HCT116 (cell line): ENCODE results near the gene HSD3B2. TPM values are rescaled to one million over a fixed set of nuclear protein-coding genes. Genes with fewer than 3 reads are reported as not detected.

Source experiments
- ATAC-seq: fragments of 200-7000 bp; cut with Tn5 transposase; 2 replicates; pipeline ENCODE4 v1.9.1; 2020; ENCODE audit warnings: mild to moderate bottlenecking, moderate library complexity
- BruUV-seq: library from RNA; stranded (reverse); fragments of 400-500 nt; replicated peaks from 2 replicates; lab custom pipeline; 2021; lab: Mats Ljungman, UMichigan
- CTCF ChIA-PET: fragments of 300-600 bp; sonication (Branson Sonifier 250); formaldehyde crosslinking; loops from one replicate; lab custom pipeline; 2021; ENCODE audit warnings: antibody characterized with exemption; lab: Charles Lee
- POLR2A ChIA-PET: fragments of 300-600, 350-600 bp; sonication (Branson Sonifier 250); formaldehyde crosslinking; loops from one replicate; lab custom pipeline; 2021; ENCODE audit warnings: antibody characterized with exemption; lab: Charles Lee
- RAD21 ChIA-PET, 2 experiments: fragments of 300-600 bp; sonication (Branson Sonifier 250); formaldehyde crosslinking; loops; one replicate each; lab custom pipeline; 2023; ENCODE audit warnings: low total read pairs in 2 of 2; ENCODE audit not compliant: uncharacterized antibody in 2 of 2, unreplicated experiment in 2 of 2, low non-redundant PET in 1 of 2; lab: Charles Lee
- DNase-seq: peaks from one replicate; pipeline ENCODE4 v3.0.0-alpha.2; 2010; ENCODE audit warnings: low read depth, low spot score
- H2AFZ ChIP-seq: fragments of 200-600 bp; shearing (Covaris generic), sonication (generic); 2 replicates; pipeline ENCODE4 v1.6.1; 2017; ENCODE audit warnings: low read depth, mixed run types, mixed read lengths, antibody characterized with exemption, low read length; ENCODE audit not compliant: poor library complexity, severe bottlenecking
- H3K27ac ChIP-seq: 2 replicates; pipeline ENCODE4 v1.5.1; 2012; ENCODE audit warnings: low read depth, low read length
- H3K27me3 ChIP-seq: fragments of 200-600 bp; sonication (generic); 2 replicates; pipeline ENCODE4 v1.6.1; 2016; ENCODE audit warnings: mixed run types, low read length, mixed read lengths; ENCODE audit not compliant: insufficient read depth
- H3K36me3 ChIP-seq, 2 experiments: fragments of 200-500 bp in 1 of 2; fragments of 200-600 bp in 1 of 2; sonication (Bioruptor generic) in 1 of 2; sonication (generic) in 1 of 2; 2 replicates each; pipeline versions ENCODE4 v1.5.1 to v1.6.1; 2014 to 2016; ENCODE audit warnings: low read length in 2 of 2, inconsistent platforms in 1 of 2, mixed read lengths in 1 of 2, mixed run types in 1 of 2; ENCODE audit not compliant: insufficient read depth in 2 of 2, control insufficient read depth in 1 of 2
- H3K4me1 ChIP-seq, 2 experiments: fragments of 200-600 bp in 1 of 2; sonication (generic) in 1 of 2; 2 replicates each; pipeline versions ENCODE4 v1.5.1 to v1.6.1; 2012 to 2017; ENCODE audit warnings: low read length in 2 of 2, inconsistent platforms in 1 of 2, mild to moderate bottlenecking in 1 of 2, mixed read lengths in 1 of 2, mixed run types in 1 of 2, moderate library complexity in 1 of 2; ENCODE audit not compliant: insufficient read depth in 2 of 2, control insufficient read depth in 1 of 2
- H3K4me2 ChIP-seq: fragments of 200-600 bp; sonication (generic); 2 replicates; pipeline ENCODE4 v1.6.1; 2017; ENCODE audit warnings: mixed run types, low read length, mixed read lengths
- H3K4me3 ChIP-seq, 2 experiments: fragments of 200-600 bp in 1 of 2; sonication (generic) in 1 of 2; replicated peaks in 1 of 2; 2 replicates each; pipeline ENCODE4 v1.5.1; 2011 to 2016; ENCODE audit warnings: low read length in 2 of 2, control low read depth in 1 of 2, low read depth in 1 of 2, mild to moderate bottlenecking in 1 of 2, mixed read lengths in 1 of 2, mixed run types in 1 of 2
- H3K79me2 ChIP-seq: fragments of 200-600 bp; sonication (generic); 2 replicates; pipeline ENCODE4 v1.6.1; 2017; ENCODE audit warnings: mild to moderate bottlenecking, mixed run types, low read length, moderate library complexity, mixed read lengths; ENCODE audit not compliant: insufficient read depth
- H3K9ac ChIP-seq: fragments of 200-600 bp; sonication (generic); 2 replicates; pipeline ENCODE4 v1.6.1; 2016; ENCODE audit warnings: low read length, mixed read lengths
- H3K9me2 ChIP-seq: fragments of 200-600 bp; sonication (generic), shearing (Covaris generic); 2 replicates; pipeline ENCODE4 v1.6.1; 2017; ENCODE audit warnings: mixed run types, mild to moderate bottlenecking, moderate library complexity; ENCODE audit not compliant: insufficient read depth
- H3K9me3 ChIP-seq, 2 experiments: fragments of 200-500 bp in 1 of 2; fragments of 200-600 bp in 1 of 2; sonication (Bioruptor generic) in 1 of 2; sonication (generic) in 1 of 2; 2 replicates each; pipeline ENCODE4 v1.6.1; 2014 to 2017; ENCODE audit warnings: low read length in 2 of 2, mixed read lengths in 2 of 2, inconsistent platforms in 1 of 2, low read depth in 1 of 2, mild to moderate bottlenecking in 1 of 2, mixed run types in 1 of 2, moderate library complexity in 1 of 2; ENCODE audit not compliant: control insufficient read depth in 1 of 2, insufficient read depth in 1 of 2
- H4K20me1 ChIP-seq: fragments of 200-600 bp; sonication (generic), shearing (Covaris generic); 2 replicates; pipeline ENCODE4 v1.6.1; 2017; ENCODE audit warnings: mixed run types, mild to moderate bottlenecking, moderate library complexity; ENCODE audit not compliant: insufficient read depth
- ATF3 ChIP-seq: IDR thresholded peaks from 2 replicates; pipeline ENCODE4 v1.6.1; 2012
- CBX3 ChIP-seq: IDR thresholded peaks from 2 replicates; pipeline ENCODE4 v1.6.1; 2012; ENCODE audit warnings: low read depth
- CEBPB ChIP-seq: IDR thresholded peaks from 2 replicates; pipeline ENCODE4 v1.6.1; 2012; ENCODE audit warnings: low read depth
- CTCF ChIP-seq, 3 experiments: fragments of 200-600 bp in 1 of 3; sonication (generic) in 1 of 3; IDR thresholded peaks in 2 of 3; conservative IDR thresholded peaks in 1 of 3; 2 replicates each; pipeline ENCODE4 v1.5.1; 2012 to 2017; ENCODE audit warnings: low read depth in 2 of 3, low read length in 2 of 3, antibody characterized with exemption in 1 of 3, borderline replicate concordance in 1 of 3, control low read depth in 1 of 3, mild to moderate bottlenecking in 1 of 3, mixed read lengths in 1 of 3, mixed run types in 1 of 3, moderate library complexity in 1 of 3; ENCODE audit not compliant: insufficient read depth in 1 of 3
- EGR1 ChIP-seq: IDR thresholded peaks from 2 replicates; pipeline ENCODE4 v1.6.1; 2012; ENCODE audit warnings: low read depth
- ELF1 ChIP-seq: IDR thresholded peaks from 2 replicates; pipeline ENCODE4 v1.6.1; 2012; ENCODE audit warnings: low read depth, borderline replicate concordance
- EZH2phosphoT487 ChIP-seq: fragments of 200-600 bp; IDR thresholded peaks from 2 replicates; pipeline ENCODE4 v1.6.1; 2018; ENCODE audit warnings: antibody characterized with exemption, borderline replicate concordance
- MAX ChIP-seq: IDR thresholded peaks from 2 replicates; pipeline ENCODE4 v1.6.1; 2012
- POLR2A ChIP-seq: IDR thresholded peaks from 2 replicates; pipeline ENCODE4 v1.7.0; 2011; ENCODE audit warnings: borderline replicate concordance; ENCODE audit not compliant: insufficient read depth, insufficient read length; ENCODE audit errors: extremely low read depth
- POLR2AphosphoS5 ChIP-seq: IDR thresholded peaks from 2 replicates; pipeline ENCODE4 v1.6.1; 2011; ENCODE audit warnings: mild to moderate bottlenecking, low read depth, low read length, moderate library complexity
- REST ChIP-seq: IDR thresholded peaks from 2 replicates; pipeline ENCODE4 v1.6.1; 2012; ENCODE audit warnings: low read depth
- SIN3A ChIP-seq: IDR thresholded peaks from 2 replicates; pipeline ENCODE4 v1.6.1; 2012; ENCODE audit warnings: low read depth
- SP1 ChIP-seq: IDR thresholded peaks from 2 replicates; pipeline ENCODE4 v1.6.1; 2012; ENCODE audit warnings: low read depth
- SRF ChIP-seq: IDR thresholded peaks from 2 replicates; pipeline ENCODE4 v1.6.1; 2012; ENCODE audit warnings: low read depth
- TCF7L2 ChIP-seq: IDR thresholded peaks from 2 replicates; pipeline ENCODE4 v1.7.0; 2011; ENCODE audit warnings: borderline replicate concordance, inconsistent platforms; ENCODE audit not compliant: insufficient read depth, insufficient read length; ENCODE audit errors: extremely low read depth
- YY1 ChIP-seq: IDR thresholded peaks from 2 replicates; pipeline ENCODE4 v1.6.1; 2011; ENCODE audit warnings: low read length, low read depth, moderate library complexity, mild to moderate bottlenecking; ENCODE audit not compliant: insufficient replicate concordance; ENCODE audit errors: extremely low read depth
- ZBTB33 ChIP-seq: IDR thresholded peaks from 2 replicates; pipeline ENCODE4 v1.6.1; 2011; ENCODE audit warnings: mild to moderate bottlenecking, low read length, moderate library complexity; ENCODE audit not compliant: insufficient replicate concordance; ENCODE audit errors: extremely low read depth
- ZNF274 ChIP-seq: fragments of 200-500 bp; sonication (Bioruptor generic); IDR thresholded peaks from 2 replicates; pipeline ENCODE4 v1.6.1; 2014; ENCODE audit warnings: mild to moderate bottlenecking, low read depth, low read length, inconsistent platforms
- intact Hi-C: fragments of 100-400 bp; cut with micrococcal nuclease; formaldehyde crosslinking; loops from 2 replicates; pipeline ENCODE4 v1.10.0; 2022
- total RNA-seq: library from RNA; stranded (reverse); gene quantifications from one replicate; pipeline ENCODE4 v1.2.1, GENCODE V29; 2021; ENCODE audit not compliant: unreplicated experiment

HSD3B2 gene
- total RNA-seq, 1 experiment from 2014 or later: 1.4 TPM

- no peak for TF ChIP-seq TCF7L2
- TF ChIP-seq POLR2A: no peak
- TF ChIP-seq EZH2phosphoT487: no peak
- TF ChIP-seq ATF3: no peak
- no peak for TF ChIP-seq ZNF274
- no peak for TF ChIP-seq CBX3
- TF ChIP-seq YY1: no peak
- TF ChIP-seq CEBPB: no peak
- TF ChIP-seq SP1: no peak
- TF ChIP-seq SRF: no peak
- TF ChIP-seq CTCF (IDR thresholded peaks at IDR 0.05 in 2 of 3, conservative IDR thresholded peaks at IDR 0.05 in 1 of 3; ENCODE audit: borderline replicate concordance in 1 of 3, insufficient read depth in 1 of 3, low read depth in 2 of 3, low read length in 2 of 3): no peak
- TF ChIP-seq ZBTB33: no peak
- TF ChIP-seq MAX: no peak
- TF ChIP-seq SIN3A: no peak
- no peak for TF ChIP-seq REST
- TF ChIP-seq ELF1: no peak
- TF ChIP-seq EGR1: no peak
- TF ChIP-seq POLR2AphosphoS5: no peak
- TF ChIP-seq, all 23 proteins: peak for 0
- H3K4me2 ChIP-seq: no peak overlapping the region
- no peaks in the 10 kb centered on the region for H3K4me1 ChIP-seq
- H3K36me3 ChIP-seq: no peaks in the 10 kb centered on the region
- no peak for DNase-seq
- ChIA-PET POLR2A (no interaction called here), RAD21 (no interaction called here), CTCF (no interaction called here)
- no peak overlapping the region for H3K27ac ChIP-seq
- H2AFZ ChIP-seq: no peak overlapping the region
- no peaks in the 10 kb centered on the region for H3K79me2 ChIP-seq
- no peaks in the 10 kb centered on the region for H3K9me2 ChIP-seq
- H4K20me1 ChIP-seq: no peaks in the 10 kb centered on the region
- no TSS peak for BruUV-seq
- H3K4me3 ChIP-seq: no peak overlapping the region
- intact Hi-C loops: no loop called here
- no peaks in the 10 kb centered on the region for H3K27me3 ChIP-seq
- ATAC-seq: no peak
- no peak overlapping the region for H3K9ac ChIP-seq
- H3K9me3 ChIP-seq: no peaks in the 10 kb centered on the region
Measured at GRCh38 chr1:119385650-119386049, 29.3 kb upstream of the HSD3B2 start.
